ENCODE results near the gene HSPA4L. TPM values are rescaled to one million over a fixed set of nuclear protein-coding genes. Genes with fewer than 3 reads are reported as not detected.

HSPA4L gene
- total and polyA plus RNA-seq, 2 of the 4 experiments (the other 2 are of a cell fraction), result 0.84 to 2.3 TPM

DNA sequence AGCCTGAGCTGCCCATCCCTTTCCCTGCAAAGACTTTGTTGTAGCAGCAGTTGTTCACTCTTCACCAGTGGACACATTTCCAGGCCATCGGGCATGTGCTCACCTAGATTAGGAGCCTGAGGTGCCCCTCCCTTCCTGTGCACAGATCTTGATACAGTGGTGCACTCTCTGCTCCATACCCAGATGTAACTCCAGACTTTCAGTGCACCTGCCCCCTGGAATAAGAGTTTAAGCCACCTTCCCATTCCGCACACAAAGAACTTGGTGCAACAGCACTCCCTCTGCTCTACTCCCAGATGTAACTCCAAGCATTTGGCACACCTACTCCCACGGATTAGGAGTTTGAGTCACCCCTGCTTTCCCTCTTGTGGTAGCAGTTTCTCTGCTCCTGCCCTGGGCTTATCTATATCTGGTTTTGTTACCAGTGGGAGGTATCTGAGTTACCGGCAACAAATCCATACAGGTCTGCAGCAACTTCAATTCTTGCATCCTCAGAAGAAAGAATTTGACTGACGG, 62.5 kb downstream of the HSPA4L start (continued):
- TF ChIP-seq, protein P1, sequence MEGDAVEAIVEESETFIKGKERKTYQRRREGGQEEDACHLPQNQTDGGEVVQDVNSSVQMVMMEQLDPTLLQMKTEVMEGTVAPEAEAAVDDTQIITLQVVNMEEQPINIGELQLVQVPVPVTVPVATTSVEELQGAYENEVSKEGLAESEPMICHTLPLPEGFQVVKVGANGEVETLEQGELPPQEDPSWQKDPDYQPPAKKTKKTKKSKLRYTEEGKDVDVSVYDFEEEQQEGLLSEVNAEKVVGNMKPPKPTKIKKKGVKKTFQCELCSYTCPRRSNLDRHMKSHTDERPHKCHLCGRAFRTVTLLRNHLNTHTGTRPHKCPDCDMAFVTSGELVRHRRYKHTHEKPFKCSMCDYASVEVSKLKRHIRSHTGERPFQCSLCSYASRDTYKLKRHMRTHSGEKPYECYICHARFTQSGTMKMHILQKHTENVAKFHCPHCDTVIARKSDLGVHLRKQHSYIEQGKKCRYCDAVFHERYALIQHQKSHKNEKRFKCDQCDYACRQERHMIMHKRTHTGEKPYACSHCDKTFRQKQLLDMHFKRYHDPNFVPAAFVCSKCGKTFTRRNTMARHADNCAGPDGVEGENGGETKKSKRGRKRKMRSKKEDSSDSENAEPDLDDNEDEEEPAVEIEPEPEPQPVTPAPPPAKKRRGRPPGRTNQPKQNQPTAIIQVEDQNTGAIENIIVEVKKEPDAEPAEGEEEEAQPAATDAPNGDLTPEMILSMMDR (conservative IDR thresholded peaks at IDR 0.05; ENCODE audit: low read depth, low read length), result no peak
- TF ChIP-seq MAFK (IDR thresholded peaks at IDR 0.05; ENCODE audit: low read depth, low read length) (no peak), POLR2A (IDR thresholded peaks at IDR 0.05; ENCODE audit: low read depth, low read length) (no peak), MXI1 (IDR thresholded peaks at IDR 0.05; ENCODE audit: borderline replicate concordance, low read depth, low read length) (no peak), RCOR1 (IDR thresholded peaks at IDR 0.05; ENCODE audit: insufficient replicate concordance, low read length) (no peak)

DNA sequence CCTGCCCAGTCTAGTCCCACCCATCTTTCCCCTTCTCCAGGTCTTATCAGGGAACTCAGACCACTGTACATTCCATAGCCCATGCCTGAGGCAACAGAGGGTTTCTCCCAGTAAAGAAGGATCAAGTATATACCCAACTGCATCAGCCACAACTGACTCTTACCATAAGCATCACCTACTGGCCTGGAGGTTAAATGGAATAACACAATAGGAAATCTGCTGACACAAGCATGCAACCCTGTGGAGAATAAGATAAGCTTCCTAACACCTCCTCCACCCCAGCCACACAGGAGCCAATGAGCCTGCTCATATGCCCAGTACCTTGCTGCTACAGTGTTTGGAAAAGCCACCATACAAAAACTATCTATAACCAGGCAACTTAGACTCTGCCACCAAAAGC, 63.9 kb downstream of the HSPA4L start:
- intact Hi-C loops (cut with micrococcal nuclease), result no loop called here
- CTCF ChIA-PET, result no interaction called here

More for the DNA sequence above, 63.9 kb downstream of the HSPA4L start:
- no peak overlapping the region for H3K9ac ChIP-seq (ENCODE audit: low read depth, low read length)
- no peak overlapping the region for H4K8ac ChIP-seq (ENCODE audit: low read depth in 2 of 2, low read length in 2 of 2)
- ATAC-seq (ENCODE audit: low read depth) (no peak), DNase-seq (no peak)
- no TSS peak for BruUV-seq (replicated peaks)
- H4K5ac ChIP-seq (ENCODE audit: low read depth, low read length), result no peak overlapping the region
- no peak overlapping the region for H2AK9ac ChIP-seq (replicated peaks; ENCODE audit: low read depth, low read length, poor library complexity)
- no peak overlapping the region for H2BK5ac ChIP-seq (ENCODE audit: low read depth, low read length, poor library complexity, severe bottlenecking)
- no peak overlapping the region for H3K27ac ChIP-seq (ENCODE audit: insufficient read depth, low read length)
- no peak overlapping the region for H3K14ac ChIP-seq (replicated peaks; ENCODE audit: low read depth, low read length)
- no peak overlapping the region for H3K4me2 ChIP-seq (ENCODE audit: low read depth, low read length)
- no peaks in the 10 kb centered on the region for H4K20me1 ChIP-seq (ENCODE audit: insufficient read depth, low read length)
- no peaks in the 10 kb centered on the region for H3K4me1 ChIP-seq (ENCODE audit: control insufficient read depth, insufficient read depth, low read length)
- no peak overlapping the region for H2BK20ac ChIP-seq (ENCODE audit: low read depth, low read length)
- in situ Hi-C loops (cut with MboI; ENCODE audit: low sequenced_read_pairs) (no loop called here), dilution Hi-C loops (cut with HindIII; ENCODE audit: low sequenced_read_pairs, unreplicated experiment) (no loop called here)
- peaks cover 6% of the 10 kb centered on the region; the same call in 1 of the 2 replicates for H3K9me3 ChIP-seq (ENCODE audit: control insufficient read depth, insufficient read depth, low read length)
- H2BK15ac ChIP-seq (ENCODE audit: low read depth, low read length), result no peak overlapping the region
- H2BK120ac ChIP-seq (ENCODE audit: low read depth, low read length), result no peak overlapping the region
- POLR2A ChIA-PET (ENCODE audit: unreplicated experiment), result no interaction called here
- no peaks in the 10 kb centered on the region; a peak in 2 of 4 replicates for H3K79me1 ChIP-seq (ENCODE audit: low read depth in 1 of 2, low read length in 2 of 2)
- no peak overlapping the region for H3K4me3 ChIP-seq (ENCODE audit: insufficient read depth, low read depth, low read length)
- no peak overlapping the region for H3K4ac ChIP-seq (ENCODE audit: low read depth, low read length)
- H2AK5ac ChIP-seq (ENCODE audit: low read depth, low read length), result no peak overlapping the region
- H3K36me3 ChIP-seq (ENCODE audit: control insufficient read depth, insufficient read depth, low read length), result no peaks in the 10 kb centered on the region
- TF ChIP-seq FOS (IDR thresholded peaks at IDR 0.05; ENCODE audit: low read depth, low read length) (no peak), POLR2A (IDR thresholded peaks at IDR 0.05; ENCODE audit: low read depth, low read length) (no peak), MAZ (IDR thresholded peaks at IDR 0.05; ENCODE audit: borderline replicate concordance, low read depth, low read length) (no peak), CHD1 (IDR thresholded peaks at IDR 0.05; ENCODE audit: low read depth, low read length) (no peak), BHLHE40 (IDR thresholded peaks at IDR 0.05; ENCODE audit: low read depth, low read length) (no peak), SMC3 (IDR thresholded peaks at IDR 0.05; ENCODE audit: low read depth, low read length) (no peak), RAD21 (IDR thresholded peaks at IDR 0.05; ENCODE audit: low read length) (no peak), CEBPB (IDR thresholded peaks at IDR 0.05; ENCODE audit: low read depth, low read length) (no peak)
- TF ChIP-seq, protein P2, sequence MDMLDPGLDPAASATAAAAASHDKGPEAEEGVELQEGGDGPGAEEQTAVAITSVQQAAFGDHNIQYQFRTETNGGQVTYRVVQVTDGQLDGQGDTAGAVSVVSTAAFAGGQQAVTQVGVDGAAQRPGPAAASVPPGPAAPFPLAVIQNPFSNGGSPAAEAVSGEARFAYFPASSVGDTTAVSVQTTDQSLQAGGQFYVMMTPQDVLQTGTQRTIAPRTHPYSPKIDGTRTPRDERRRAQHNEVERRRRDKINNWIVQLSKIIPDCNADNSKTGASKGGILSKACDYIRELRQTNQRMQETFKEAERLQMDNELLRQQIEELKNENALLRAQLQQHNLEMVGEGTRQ (IDR thresholded peaks at IDR 0.05; ENCODE audit: low read depth, low read length), result no peak
- no peak overlapping the region for H4K91ac ChIP-seq (ENCODE audit: insufficient read depth, low read depth, low read length)
- no peak overlapping the region for H3K18ac ChIP-seq (ENCODE audit: low read depth, low read length)
- H2AFZ ChIP-seq (replicated peaks; ENCODE audit: low read length, poor library complexity), result no peak overlapping the region
- no peak overlapping the region for H3K56ac ChIP-seq (ENCODE audit: extremely low read depth, insufficient read depth, low read length)
- H3K23ac ChIP-seq (ENCODE audit: low read depth, low read length), result no peak overlapping the region
- H3K27me3 ChIP-seq (ENCODE audit: control insufficient read depth, insufficient read depth, low read length), result no peaks in the 10 kb centered on the region
- no peaks in the 10 kb centered on the region for H3K9me1 ChIP-seq (ENCODE audit: insufficient read depth, low read length)
